Suprapubic skin (tissue), 4 donors: ENCODE data around the gene FAM131A.

Experiments used
- POLR2A ChIP-seq, 2 donors: fragments of 450-650 bp; IDR thresholded peaks; one replicate each; pipeline ENCODE4 v1.6.1; 2017; ENCODE audit warnings: antibody characterized with exemption in 2 of 2, mild to moderate bottlenecking in 2 of 2, moderate library complexity in 2 of 2
- POLR2AphosphoS5 ChIP-seq, 3 donors: sonication (generic); formaldehyde crosslinking; IDR thresholded peaks; one replicate each; pipeline ENCODE4 v1.6.1; 2017; ENCODE audit warnings: antibody characterized with exemption in 3 of 3
- TF ChIP-seq, protein P1 (sequence below), 2 donors: fragments of 200-600 bp in 1 of 2; fragments of 450-650 bp in 1 of 2; sonication (generic) in 1 of 2; IDR thresholded peaks; one replicate each; pipeline ENCODE4 v1.5.1; 2016 to 2019; ENCODE audit warnings: antibody characterized with exemption in 2 of 2, mild to moderate bottlenecking in 1 of 2, moderate library complexity in 1 of 2

DNA sequence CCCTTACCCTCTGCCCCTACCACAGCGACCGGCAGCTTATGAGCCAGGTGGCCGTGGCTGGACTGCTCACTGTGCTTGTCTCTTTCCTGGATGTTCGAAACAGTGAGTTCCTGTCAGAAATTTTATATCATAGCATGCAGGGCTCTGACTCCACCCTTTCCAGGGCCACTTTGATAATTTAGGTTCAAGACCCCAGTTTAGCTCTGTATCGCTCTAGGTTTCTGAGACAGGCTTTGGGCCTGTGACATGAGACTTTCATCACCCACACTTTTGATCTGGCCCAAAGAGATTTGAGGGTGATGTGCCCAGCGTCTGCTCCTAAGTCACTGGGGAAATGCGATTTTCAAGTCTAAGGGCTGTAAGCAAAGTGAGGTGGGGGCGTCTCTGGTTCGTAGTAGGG is 29.5 kb upstream of the FAM131A start:
- TF ChIP-seq POLR2A (IDR thresholded peaks at IDR 0.05) (no peak), POLR2AphosphoS5 (IDR thresholded peaks at IDR 0.05) (no peak)
- TF ChIP-seq, protein P1, sequence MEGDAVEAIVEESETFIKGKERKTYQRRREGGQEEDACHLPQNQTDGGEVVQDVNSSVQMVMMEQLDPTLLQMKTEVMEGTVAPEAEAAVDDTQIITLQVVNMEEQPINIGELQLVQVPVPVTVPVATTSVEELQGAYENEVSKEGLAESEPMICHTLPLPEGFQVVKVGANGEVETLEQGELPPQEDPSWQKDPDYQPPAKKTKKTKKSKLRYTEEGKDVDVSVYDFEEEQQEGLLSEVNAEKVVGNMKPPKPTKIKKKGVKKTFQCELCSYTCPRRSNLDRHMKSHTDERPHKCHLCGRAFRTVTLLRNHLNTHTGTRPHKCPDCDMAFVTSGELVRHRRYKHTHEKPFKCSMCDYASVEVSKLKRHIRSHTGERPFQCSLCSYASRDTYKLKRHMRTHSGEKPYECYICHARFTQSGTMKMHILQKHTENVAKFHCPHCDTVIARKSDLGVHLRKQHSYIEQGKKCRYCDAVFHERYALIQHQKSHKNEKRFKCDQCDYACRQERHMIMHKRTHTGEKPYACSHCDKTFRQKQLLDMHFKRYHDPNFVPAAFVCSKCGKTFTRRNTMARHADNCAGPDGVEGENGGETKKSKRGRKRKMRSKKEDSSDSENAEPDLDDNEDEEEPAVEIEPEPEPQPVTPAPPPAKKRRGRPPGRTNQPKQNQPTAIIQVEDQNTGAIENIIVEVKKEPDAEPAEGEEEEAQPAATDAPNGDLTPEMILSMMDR (IDR thresholded peaks at IDR 0.05): no peak
